HEK293 (cell line): ENCODE measurements around the gene XRCC6.
A peak's percentile ranks its signal among the peaks of the same experiment; 100 is the strongest.

ENCODE experiments used
- CTCF ChIA-PET: fragments of 350-600 bp; formaldehyde crosslinking; extraction: SDS; loops from one replicate; lab custom pipeline; 2021; ENCODE audit warnings: antibody characterized with exemption; lab: Yijun Ruan, JAX
- POLR2A ChIA-PET: fragments of 300-600 bp; formaldehyde crosslinking; extraction: SDS; loops from one replicate; lab custom pipeline; 2020; ENCODE audit warnings: antibody characterized with exemption, inconsistent platforms; lab: Yijun Ruan, JAX
- H3K27ac ChIP-seq: fragments of 200-500 bp; sonication (Bioruptor generic); 2 replicates; pipeline ENCODE4 v1.5.1; 2014; ENCODE audit warnings: low read depth, low read length, control low read depth, inconsistent platforms; ENCODE audit errors: extremely low read depth
- H3K36me3 ChIP-seq, 2 experiments: fragments of 200-500 bp in 1 of 2; sonication (Bioruptor generic) in 1 of 2; 1 replicate in 1 of 2; 2 replicates in 1 of 2; pipeline ENCODE4 v1.5.1; 2014 to 2017; ENCODE audit warnings: inconsistent platforms in 2 of 2, low read length in 2 of 2; ENCODE audit not compliant: control insufficient read depth in 2 of 2, insufficient read depth in 1 of 2
- H3K4me1 ChIP-seq: fragments of 200-500 bp; sonication (Bioruptor generic); 2 replicates; pipeline ENCODE4 v1.5.1; 2014; ENCODE audit warnings: mild to moderate bottlenecking, low read length, inconsistent platforms; ENCODE audit not compliant: control insufficient read depth, insufficient read depth
- H3K4me3 ChIP-seq: 2 replicates; pipeline ENCODE4 v1.5.1; 2011; ENCODE audit warnings: low read depth, mild to moderate bottlenecking, control low read depth, low read length, moderate library complexity
- H3K9me3 ChIP-seq: fragments of 200-500 bp; sonication (Bioruptor generic); 2 replicates; pipeline ENCODE4 v1.5.1; 2014; ENCODE audit warnings: low read depth, low read length, inconsistent platforms; ENCODE audit not compliant: control insufficient read depth, insufficient read depth
- GLI2 ChIP-seq: fragments of 450-650 bp; formaldehyde crosslinking; IDR thresholded peaks from 2 replicates; pipeline ENCODE4; 2017; ENCODE audit warnings: missing biosample characterization, missing genetic modification characterization, low read depth, borderline replicate concordance
- GLIS2 ChIP-seq: fragments of 450-650 bp; formaldehyde crosslinking; IDR thresholded peaks from 2 replicates; pipeline ENCODE4 v1.5.1; 2016; ENCODE audit warnings: missing biosample characterization, missing genetic modification characterization
- KLF10 ChIP-seq: fragments of 450-650 bp; IDR thresholded peaks from 2 replicates; pipeline ENCODE4 v1.5.1; 2018; ENCODE audit warnings: missing biosample characterization, mild to moderate bottlenecking, missing genetic modification characterization
- KLF16 ChIP-seq: fragments of 450-650 bp; formaldehyde crosslinking; IDR thresholded peaks from 2 replicates; pipeline ENCODE4 v1.5.1; 2017; ENCODE audit warnings: missing biosample characterization, missing genetic modification characterization
- OSR2 ChIP-seq: fragments of 450-650 bp; formaldehyde crosslinking; IDR thresholded peaks from 2 replicates; pipeline ENCODE4 v1.5.1; 2016; ENCODE audit warnings: missing biosample characterization, missing genetic modification characterization
- RBAK ChIP-seq: fragments of 450-650 bp; formaldehyde crosslinking; IDR thresholded peaks from 2 replicates; pipeline ENCODE4 v1.5.1; 2016; ENCODE audit warnings: missing biosample characterization, missing genetic modification characterization
- SALL2 ChIP-seq: fragments of 450-650 bp; formaldehyde crosslinking; IDR thresholded peaks from 2 replicates; pipeline ENCODE4 v1.5.0; 2017; ENCODE audit warnings: missing biosample characterization, mild to moderate bottlenecking, missing genetic modification characterization, borderline replicate concordance
- SP3 ChIP-seq: fragments of 450-650 bp; formaldehyde crosslinking; IDR thresholded peaks from 2 replicates; pipeline ENCODE4 v1.5.1; 2016; ENCODE audit warnings: missing biosample characterization, missing genetic modification characterization
- SP7 ChIP-seq: fragments of 450-650 bp; formaldehyde crosslinking; IDR thresholded peaks from 2 replicates; pipeline ENCODE4 v1.5.1; 2016; ENCODE audit warnings: missing biosample characterization, missing genetic modification characterization
- ZNF146 ChIP-seq: fragments of 450-650 bp; formaldehyde crosslinking; IDR thresholded peaks from 2 replicates; pipeline ENCODE4 v1.5.1; 2016; ENCODE audit warnings: missing biosample characterization, missing genetic modification characterization
- ZNF169 ChIP-seq: fragments of 450-650 bp; formaldehyde crosslinking; IDR thresholded peaks from 2 replicates; pipeline ENCODE4 v1.5.1; 2016; ENCODE audit warnings: missing biosample characterization, missing genetic modification characterization
- ZNF239 ChIP-seq: fragments of 450-650 bp; formaldehyde crosslinking; IDR thresholded peaks from 2 replicates; pipeline ENCODE4 v1.5.1; 2016; ENCODE audit warnings: missing biosample characterization, missing genetic modification characterization
- ZNF266 ChIP-seq: fragments of 450-650 bp; formaldehyde crosslinking; IDR thresholded peaks from 2 replicates; pipeline ENCODE4 v1.5.1; 2016; ENCODE audit warnings: missing biosample characterization, missing genetic modification characterization, low read depth
- ZNF292 ChIP-seq: fragments of 450-650 bp; formaldehyde crosslinking; IDR thresholded peaks from 2 replicates; pipeline ENCODE4 v1.5.1; 2016; ENCODE audit warnings: low read depth, missing biosample characterization, missing genetic modification characterization, borderline replicate concordance
- ZNF341 ChIP-seq: fragments of 450-650 bp; formaldehyde crosslinking; IDR thresholded peaks from 2 replicates; pipeline ENCODE4; 2016; ENCODE audit warnings: low read depth, missing biosample characterization, missing genetic modification characterization
- ZNF394 ChIP-seq: fragments of 450-650 bp; formaldehyde crosslinking; IDR thresholded peaks from 2 replicates; pipeline ENCODE4 v1.5.1; 2016; ENCODE audit warnings: missing biosample characterization, missing genetic modification characterization, mild to moderate bottlenecking, moderate library complexity, borderline replicate concordance
- ZNF426 ChIP-seq: fragments of 450-650 bp; formaldehyde crosslinking; IDR thresholded peaks from 2 replicates; pipeline ENCODE4 v1.5.1; 2017; ENCODE audit warnings: missing biosample characterization, missing genetic modification characterization, mild to moderate bottlenecking, inconsistent platforms, moderate library complexity
- ZNF473 ChIP-seq: fragments of 450-650 bp; formaldehyde crosslinking; IDR thresholded peaks from 2 replicates; pipeline ENCODE4 v1.5.1; 2017; ENCODE audit warnings: missing biosample characterization, missing genetic modification characterization
- ZNF544 ChIP-seq: fragments of 450-650 bp; formaldehyde crosslinking; IDR thresholded peaks from 2 replicates; pipeline ENCODE4 v1.5.0; 2017; ENCODE audit warnings: missing biosample characterization, missing genetic modification characterization
- ZNF571 ChIP-seq: fragments of 450-650 bp; formaldehyde crosslinking; IDR thresholded peaks from 2 replicates; pipeline ENCODE4 v1.5.0; 2017; ENCODE audit warnings: missing biosample characterization, missing genetic modification characterization
- ZNF610 ChIP-seq: fragments of 450-650 bp; formaldehyde crosslinking; IDR thresholded peaks from 2 replicates; pipeline ENCODE4 v1.5.1; 2016; ENCODE audit warnings: missing biosample characterization, missing genetic modification characterization, borderline replicate concordance
- ZNF664 ChIP-seq: fragments of 450-650 bp; formaldehyde crosslinking; IDR thresholded peaks from 2 replicates; pipeline ENCODE4 v1.5.1; 2016; ENCODE audit warnings: missing biosample characterization, missing genetic modification characterization
- ZNF670 ChIP-seq: fragments of 450-650 bp; formaldehyde crosslinking; IDR thresholded peaks from 2 replicates; pipeline ENCODE4 v1.5.1; 2016; ENCODE audit warnings: missing biosample characterization, missing genetic modification characterization, low read depth
- ZNF76 ChIP-seq: fragments of 450-650 bp; formaldehyde crosslinking; IDR thresholded peaks from 2 replicates; pipeline ENCODE4; 2016; ENCODE audit warnings: low read depth, missing biosample characterization, missing genetic modification characterization, borderline replicate concordance
- ZNF785 ChIP-seq: fragments of 450-650 bp; formaldehyde crosslinking; IDR thresholded peaks from 2 replicates; pipeline ENCODE4 v1.5.1; 2016; ENCODE audit warnings: missing biosample characterization, missing genetic modification characterization
- ZSCAN16 ChIP-seq: fragments of 450-650 bp; formaldehyde crosslinking; IDR thresholded peaks from 2 replicates; pipeline ENCODE4 v1.5.1; 2016; ENCODE audit warnings: missing biosample characterization, missing genetic modification characterization
- TF ChIP-seq, protein P1 (sequence below): fragments of 450-650 bp; formaldehyde crosslinking; IDR thresholded peaks from 2 replicates; pipeline ENCODE4 v1.5.1; 2016; ENCODE audit warnings: missing biosample characterization, missing genetic modification characterization
- TF ChIP-seq, protein P2 (sequence below): fragments of 450-650 bp; formaldehyde crosslinking; IDR thresholded peaks from 2 replicates; pipeline ENCODE4 v1.5.1; 2017; ENCODE audit warnings: missing biosample characterization, missing genetic modification characterization
- TF ChIP-seq, protein P3 (sequence below): fragments of 450-650 bp; formaldehyde crosslinking; IDR thresholded peaks from 2 replicates; pipeline ENCODE4 v1.5.1; 2016; ENCODE audit warnings: missing biosample characterization, missing genetic modification characterization

XRCC6 gene

DNA sequence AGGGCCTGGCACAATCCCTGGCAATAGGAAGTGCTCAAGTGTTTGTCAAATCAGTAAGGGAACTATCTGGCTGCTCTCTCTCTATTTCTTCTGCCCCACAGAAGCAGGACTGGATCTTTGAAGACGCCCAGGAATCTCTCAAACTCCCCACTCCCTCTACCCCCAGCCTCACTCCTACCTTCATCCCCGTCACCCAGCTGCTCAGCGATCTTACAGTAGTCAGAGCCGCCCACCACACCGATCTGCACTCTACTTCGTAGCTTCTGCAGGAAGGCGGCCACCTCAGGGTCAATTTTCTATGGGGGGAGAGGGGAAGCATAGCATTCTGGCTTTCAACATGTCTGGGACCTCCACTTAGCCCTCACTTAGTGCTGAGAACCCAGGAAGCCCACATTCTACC is 35.2 kb upstream of the XRCC6 start (continued):
- TF ChIP-seq ZNF785 (tag by site-specific recombination) (no peak), GLIS2 (tag by site-specific recombination) (no peak), KLF10 (tag by site-specific recombination) (no peak)

DNA sequence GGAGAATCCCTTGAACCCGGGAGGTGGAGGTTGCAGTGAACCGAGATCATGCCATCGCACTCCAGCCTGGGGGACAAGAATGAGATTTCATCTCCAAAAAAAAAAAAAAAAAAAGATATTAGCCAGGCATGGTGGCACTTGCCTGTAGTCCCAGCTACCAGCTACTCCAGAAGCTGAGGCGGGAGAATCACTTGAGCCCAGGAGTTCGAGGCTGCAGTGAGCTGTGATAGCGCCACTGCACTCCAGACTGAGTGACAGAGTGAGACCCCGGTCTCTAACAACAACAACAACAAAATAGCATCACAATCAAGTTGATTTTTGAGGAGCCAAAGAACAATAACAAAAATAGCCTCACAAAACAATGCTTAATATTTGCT is 33.8 kb upstream of the XRCC6 start:
- H3K27ac ChIP-seq, result no peak overlapping the region
- peak; percentile 69 for TF ChIP-seq OSR2 (tag by site-specific recombination)
- TF ChIP-seq, protein P1, sequence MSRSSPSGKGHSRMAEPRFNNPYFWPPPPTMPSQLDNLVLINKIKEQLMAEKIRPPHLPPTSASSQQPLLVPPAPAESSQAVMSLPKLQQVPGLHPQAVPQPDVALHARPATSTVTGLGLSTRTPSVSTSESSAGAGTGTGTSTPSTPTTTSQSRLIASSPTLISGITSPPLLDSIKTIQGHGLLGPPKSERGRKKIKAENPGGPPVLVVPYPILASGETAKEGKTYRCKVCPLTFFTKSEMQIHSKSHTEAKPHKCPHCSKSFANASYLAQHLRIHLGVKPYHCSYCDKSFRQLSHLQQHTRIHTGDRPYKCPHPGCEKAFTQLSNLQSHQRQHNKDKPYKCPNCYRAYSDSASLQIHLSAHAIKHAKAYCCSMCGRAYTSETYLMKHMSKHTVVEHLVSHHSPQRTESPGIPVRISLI (tag by site-specific recombination), result peak; percentile 48; the same call in 1 of the 2 replicates
- peak; percentile 80; the same call in 1 of the 2 replicates for TF ChIP-seq ZNF394 (tag by site-specific recombination)
- no peak for TF ChIP-seq SALL2 (tag by site-specific recombination)
- H3K4me3 ChIP-seq, result no peak overlapping the region
- peaks cover 12% of the 10 kb centered on the region for H3K4me1 ChIP-seq
- H3K36me3 ChIP-seq, result peaks cover 3 to 37% of the 10 kb centered on the region in 2 experiments; a peak in 2 of 3 replicates
- ChIA-PET CTCF (interaction anchor here (0.7 to 4.7 kb wide), 3 partner anchors 9 to 79 kb away, joined by 3 to 23 read pairs (median 6); no protein-coding TSS in a partner anchor), POLR2A (interaction anchor here (0.6 to 0.7 kb wide), 3 partner anchors 21 to 110 kb away, joined by 4 to 6 read pairs (median 4); no protein-coding TSS in a partner anchor)
- no peaks in the 10 kb centered on the region for H3K9me3 ChIP-seq

DNA sequence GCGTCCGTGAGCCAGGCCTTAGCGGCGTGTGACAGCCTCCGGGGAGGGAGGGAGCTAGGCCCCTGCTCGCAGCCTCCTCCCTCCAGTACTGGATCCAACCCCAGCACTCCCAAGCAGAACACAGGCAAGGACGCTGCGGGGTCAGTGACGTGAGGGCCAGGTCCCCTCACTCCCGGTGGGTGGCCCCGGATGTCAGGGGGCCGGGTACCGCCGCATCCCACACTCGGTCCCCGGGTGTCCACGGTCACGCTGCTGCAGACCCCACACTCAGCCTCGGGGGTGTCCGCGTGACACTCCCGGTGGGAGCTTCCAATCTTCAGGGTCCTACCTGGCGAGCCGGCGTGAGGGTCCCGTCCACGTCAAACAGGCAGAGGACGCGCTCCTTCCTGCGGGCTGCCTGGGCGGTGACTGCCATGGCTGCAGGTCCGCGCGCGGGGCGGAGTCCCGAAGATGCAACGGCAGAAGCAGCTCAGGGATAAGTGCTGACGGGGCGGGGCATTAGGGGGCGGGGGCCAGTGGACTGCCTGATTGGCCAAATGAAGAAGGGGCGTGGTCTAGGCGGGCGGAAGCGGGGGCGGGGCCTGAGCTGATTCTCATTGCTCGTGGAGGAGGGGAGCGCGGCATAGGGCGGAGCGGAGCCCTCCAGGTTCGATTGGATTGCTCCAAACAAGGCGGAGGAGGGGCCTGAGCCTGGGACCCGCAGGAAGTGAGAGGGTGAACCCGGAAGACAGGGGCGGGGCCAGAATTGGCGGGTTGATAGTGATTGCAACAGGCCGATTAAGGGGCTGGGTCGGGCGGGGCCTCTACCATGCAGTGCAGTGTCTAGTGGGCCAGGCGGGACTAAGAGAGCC is 31.5 kb upstream of the XRCC6 start, which contains the start of gene PMM1:
Gene PMM1, minus strand, starts transcription at position 450 of the 851 bp plus-strand sequence. Its CDS starts 35 bp downstream, at position 415.
- Histone ChIP-seq H3K4me1 (peaks cover 12% of the 10 kb centered on the region), H3K9me3 (no peaks in the 10 kb centered on the region), H3K27ac (peak within 1 kb of the TSS; percentile 61), H3K4me3 (peak within 1 kb of the TSS; percentile 90), H3K36me3 (peaks cover 0 to 14% of the 10 kb centered on the region in 2 experiments; a peak in 2 of 3 replicates)
- CTCF ChIA-PET, result interaction anchor here (0.6 to 4.7 kb wide), 13 partner anchors 8 to 216 kb away, joined by 3 to 23 read pairs (median 4); partner anchors contain the start of gene POLR3H
- POLR2A ChIA-PET, result interaction anchor here (0.5 to 3.4 kb wide), 45 partner anchors 9 to 497 kb away, joined by 3 to 105 read pairs (median 5); partner anchors contain the start of genes ACO2, CCDC134, CENPM and CSDC2
- TF ChIP-seq ZNF146 (tag by site-specific recombination), result no peak
- no peak for TF ChIP-seq ZNF239 (tag by site-specific recombination)
- TF ChIP-seq GLI2 (tag by site-specific recombination), result no peak
- TF ChIP-seq, protein P2, sequence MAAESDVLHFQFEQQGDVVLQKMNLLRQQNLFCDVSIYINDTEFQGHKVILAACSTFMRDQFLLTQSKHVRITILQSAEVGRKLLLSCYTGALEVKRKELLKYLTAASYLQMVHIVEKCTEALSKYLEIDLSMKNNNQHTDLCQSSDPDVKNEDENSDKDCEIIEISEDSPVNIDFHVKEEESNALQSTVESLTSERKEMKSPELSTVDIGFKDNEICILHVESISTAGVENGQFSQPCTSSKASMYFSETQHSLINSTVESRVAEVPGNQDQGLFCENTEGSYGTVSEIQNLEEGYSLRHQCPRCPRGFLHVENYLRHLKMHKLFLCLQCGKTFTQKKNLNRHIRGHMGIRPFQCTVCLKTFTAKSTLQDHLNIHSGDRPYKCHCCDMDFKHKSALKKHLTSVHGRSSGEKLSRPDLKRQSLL (tag by site-specific recombination), result no peak
- TF ChIP-seq ZNF76 (tag by site-specific recombination), result no peak
- no peak for TF ChIP-seq RBAK (tag by site-specific recombination)
- TF ChIP-seq ZNF571 (tag by site-specific recombination), result no peak
- TF ChIP-seq ZNF426 (tag by site-specific recombination), result no peak
- no peak for TF ChIP-seq ZNF292 (tag by site-specific recombination)
- TF ChIP-seq ZNF664, result no peak
- no peak for TF ChIP-seq ZNF473 (tag by site-specific recombination)
- TF ChIP-seq ZNF341 (tag by site-specific recombination), result peak; percentile 91
- TF ChIP-seq ZNF610 (tag by site-specific recombination), result no peak
- TF ChIP-seq ZNF266, result no peak
- no peak for TF ChIP-seq ZNF670
- no peak for TF ChIP-seq ZNF544 (tag by site-specific recombination)
- peak; percentile 82 for TF ChIP-seq KLF16 (tag by site-specific recombination)
- TF ChIP-seq SP7 (tag by site-specific recombination), result peak; percentile 56
- TF ChIP-seq ZSCAN16 (tag by site-specific recombination), result no peak
- no peak for TF ChIP-seq ZNF394 (tag by site-specific recombination)
- peak; percentile 97 for TF ChIP-seq SP3 (tag by site-specific recombination)
- TF ChIP-seq, protein P3, sequence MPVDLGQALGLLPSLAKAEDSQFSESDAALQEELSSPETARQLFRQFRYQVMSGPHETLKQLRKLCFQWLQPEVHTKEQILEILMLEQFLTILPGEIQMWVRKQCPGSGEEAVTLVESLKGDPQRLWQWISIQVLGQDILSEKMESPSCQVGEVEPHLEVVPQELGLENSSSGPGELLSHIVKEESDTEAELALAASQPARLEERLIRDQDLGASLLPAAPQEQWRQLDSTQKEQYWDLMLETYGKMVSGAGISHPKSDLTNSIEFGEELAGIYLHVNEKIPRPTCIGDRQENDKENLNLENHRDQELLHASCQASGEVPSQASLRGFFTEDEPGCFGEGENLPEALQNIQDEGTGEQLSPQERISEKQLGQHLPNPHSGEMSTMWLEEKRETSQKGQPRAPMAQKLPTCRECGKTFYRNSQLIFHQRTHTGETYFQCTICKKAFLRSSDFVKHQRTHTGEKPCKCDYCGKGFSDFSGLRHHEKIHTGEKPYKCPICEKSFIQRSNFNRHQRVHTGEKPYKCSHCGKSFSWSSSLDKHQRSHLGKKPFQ (tag by site-specific recombination), result peak; percentile 23; the same call in 1 of the 2 replicates
- TF ChIP-seq ZNF785 (tag by site-specific recombination), result no peak
- TF ChIP-seq ZNF169 (tag by site-specific recombination), result peak; percentile 76; the same call in 1 of the 2 replicates
